ENCODE results near the gene SLC22A14.

The SLC22A14 gene

GRCh38 chr3:38270606-38271005 lies 11.5 kb upstream of the SLC22A14 start:
- H3K36me3 ChIP-seq (ENCODE audit: control insufficient read depth, insufficient read depth, low read length) = no peaks in the 10 kb centered on the region
- no peak overlapping the region for H3K4me3 ChIP-seq (ENCODE audit: low read depth, low read length)
- H3K27ac ChIP-seq (ENCODE audit: low read depth, low read length) = no peak overlapping the region
- H3K4me1 ChIP-seq (ENCODE audit: control insufficient read depth, insufficient read depth, low read length) = peaks cover 8% of the 10 kb centered on the region
- H3K27me3 ChIP-seq (ENCODE audit: control insufficient read depth, insufficient read depth, low read length) = no peaks in the 10 kb centered on the region
- H3K9me3 ChIP-seq (ENCODE audit: control insufficient read depth, insufficient read depth, low read length) = no peaks in the 10 kb centered on the region
- no peak overlapping the region for H3K9ac ChIP-seq (ENCODE audit: low read depth, low read length)

GRCh38 chr3:38271553-38271952 lies 10.5 kb upstream of the SLC22A14 start:
- no peak overlapping the region for H3K9ac ChIP-seq (ENCODE audit: low read depth, low read length)
- no peaks in the 10 kb centered on the region for H3K27me3 ChIP-seq (ENCODE audit: control insufficient read depth, insufficient read depth, low read length)
- H3K27ac ChIP-seq (ENCODE audit: low read depth, low read length) = no peak overlapping the region
- no peaks in the 10 kb centered on the region for H3K9me3 ChIP-seq (ENCODE audit: control insufficient read depth, insufficient read depth, low read length)
- H3K4me3 ChIP-seq (ENCODE audit: low read depth, low read length) = no peak overlapping the region
- no peaks in the 10 kb centered on the region for H3K36me3 ChIP-seq (ENCODE audit: control insufficient read depth, insufficient read depth, low read length)
- peaks cover 8% of the 10 kb centered on the region for H3K4me1 ChIP-seq (ENCODE audit: control insufficient read depth, insufficient read depth, low read length)

GRCh38 chr3:38274864-38275649 lies 7.0 kb upstream of the SLC22A14 start:
- no peaks in the 10 kb centered on the region for H3K36me3 ChIP-seq (ENCODE audit: control insufficient read depth, insufficient read depth, low read length)
- no peak overlapping the region for H3K4me3 ChIP-seq (ENCODE audit: low read depth, low read length)
- no peaks in the 10 kb centered on the region for H3K4me1 ChIP-seq (ENCODE audit: control insufficient read depth, insufficient read depth, low read length)
- H3K27ac ChIP-seq (ENCODE audit: low read depth, low read length) = no peak overlapping the region
- no peaks in the 10 kb centered on the region for H3K9me3 ChIP-seq (ENCODE audit: control insufficient read depth, insufficient read depth, low read length)
- H3K9ac ChIP-seq (ENCODE audit: low read depth, low read length) = no peak overlapping the region
- H3K27me3 ChIP-seq (ENCODE audit: control insufficient read depth, insufficient read depth, low read length) = no peaks in the 10 kb centered on the region

GRCh38 chr3:38275658-38276057 lies 6.4 kb upstream of the SLC22A14 start:
- H3K4me1 ChIP-seq (ENCODE audit: control insufficient read depth, insufficient read depth, low read length) = no peaks in the 10 kb centered on the region
- H3K4me3 ChIP-seq (ENCODE audit: low read depth, low read length) = no peak overlapping the region
- no peaks in the 10 kb centered on the region for H3K27me3 ChIP-seq (ENCODE audit: control insufficient read depth, insufficient read depth, low read length)
- no peaks in the 10 kb centered on the region for H3K9me3 ChIP-seq (ENCODE audit: control insufficient read depth, insufficient read depth, low read length)
- H3K9ac ChIP-seq (ENCODE audit: low read depth, low read length) = no peak overlapping the region
- no peak overlapping the region for H3K27ac ChIP-seq (ENCODE audit: low read depth, low read length)
- H3K36me3 ChIP-seq (ENCODE audit: control insufficient read depth, insufficient read depth, low read length) = no peaks in the 10 kb centered on the region

GRCh38 chr3:38276081-38276916 lies 5.8 kb upstream of the SLC22A14 start:
- no peaks in the 10 kb centered on the region for H3K36me3 ChIP-seq (ENCODE audit: control insufficient read depth, insufficient read depth, low read length)
- H3K4me1 ChIP-seq (ENCODE audit: control insufficient read depth, insufficient read depth, low read length) = no peaks in the 10 kb centered on the region
- H3K27me3 ChIP-seq (ENCODE audit: control insufficient read depth, insufficient read depth, low read length) = no peaks in the 10 kb centered on the region
- H3K27ac ChIP-seq (ENCODE audit: low read depth, low read length) = no peak overlapping the region
- H3K9me3 ChIP-seq (ENCODE audit: control insufficient read depth, insufficient read depth, low read length) = no peaks in the 10 kb centered on the region
- no peak overlapping the region for H3K4me3 ChIP-seq (ENCODE audit: low read depth, low read length)
- no peak overlapping the region for H3K9ac ChIP-seq (ENCODE audit: low read depth, low read length)

- Histone ChIP-seq H3K27me3 (ENCODE audit: control insufficient read depth, insufficient read depth, low read length) (no peaks in the 10 kb centered on the region), H3K9ac (ENCODE audit: low read depth, low read length) (no peak overlapping the region)
Observed at GRCh38 chr3:38276917-38277630, 5.0 kb upstream of the SLC22A14 start.

GRCh38 chr3:38278841-38279240 lies 3.3 kb upstream of the SLC22A14 start:
- H3K27me3 ChIP-seq (ENCODE audit: control insufficient read depth, insufficient read depth, low read length) = no peaks in the 10 kb centered on the region
- no peaks in the 10 kb centered on the region for H3K36me3 ChIP-seq (ENCODE audit: control insufficient read depth, insufficient read depth, low read length)
- no peak overlapping the region for H3K27ac ChIP-seq (ENCODE audit: low read depth, low read length)
- no peaks in the 10 kb centered on the region for H3K4me1 ChIP-seq (ENCODE audit: control insufficient read depth, insufficient read depth, low read length)
- no peaks in the 10 kb centered on the region for H3K9me3 ChIP-seq (ENCODE audit: control insufficient read depth, insufficient read depth, low read length)
- no peak overlapping the region for H3K4me3 ChIP-seq (ENCODE audit: low read depth, low read length)
- no peak overlapping the region for H3K9ac ChIP-seq (ENCODE audit: low read depth, low read length)

More at GRCh38 chr3:38276917-38277630, 5.0 kb upstream of the SLC22A14 start:
- Histone ChIP-seq H3K4me3 (ENCODE audit: low read depth, low read length) (no peak overlapping the region), H3K4me1 (ENCODE audit: control insufficient read depth, insufficient read depth, low read length) (no peaks in the 10 kb centered on the region), H3K27ac (ENCODE audit: low read depth, low read length) (no peak overlapping the region), H3K9me3 (ENCODE audit: control insufficient read depth, insufficient read depth, low read length) (no peaks in the 10 kb centered on the region), H3K36me3 (ENCODE audit: control insufficient read depth, insufficient read depth, low read length) (no peaks in the 10 kb centered on the region)

- no peaks in the 10 kb centered on the region for H3K4me1 ChIP-seq (ENCODE audit: control insufficient read depth, insufficient read depth, low read length)
- H3K36me3 ChIP-seq (ENCODE audit: control insufficient read depth, insufficient read depth, low read length) = no peaks in the 10 kb centered on the region
- H3K4me3 ChIP-seq (ENCODE audit: low read depth, low read length) = no peak overlapping the region
- no peaks in the 10 kb centered on the region for H3K27me3 ChIP-seq (ENCODE audit: control insufficient read depth, insufficient read depth, low read length)
- no peak overlapping the region for H3K27ac ChIP-seq (ENCODE audit: low read depth, low read length)
- no peak overlapping the region for H3K9ac ChIP-seq (ENCODE audit: low read depth, low read length)
- no peaks in the 10 kb centered on the region for H3K9me3 ChIP-seq (ENCODE audit: control insufficient read depth, insufficient read depth, low read length)
Observed at GRCh38 chr3:38283810-38284755, 2.0 kb downstream of the SLC22A14 start.

GRCh38 chr3:38284756-38285150 lies 2.7 kb downstream of the SLC22A14 start:
- Histone ChIP-seq H3K9me3 (ENCODE audit: control insufficient read depth, insufficient read depth, low read length) (no peaks in the 10 kb centered on the region), H3K27ac (ENCODE audit: low read depth, low read length) (no peak overlapping the region), H3K4me1 (ENCODE audit: control insufficient read depth, insufficient read depth, low read length) (no peaks in the 10 kb centered on the region), H3K4me3 (ENCODE audit: low read depth, low read length) (no peak overlapping the region), H3K36me3 (ENCODE audit: control insufficient read depth, insufficient read depth, low read length) (no peaks in the 10 kb centered on the region), H3K27me3 (ENCODE audit: control insufficient read depth, insufficient read depth, low read length) (no peaks in the 10 kb centered on the region), H3K9ac (ENCODE audit: low read depth, low read length) (no peak overlapping the region)
